Activated T-cell treated with anti-CD3 and anti-CD28 coated beads, Interleukin-2, amount 50 U/mL, for 72 hours (primary cell): ENCODE measurements around the gene ZCCHC18. TPM values are rescaled to one million over a fixed set of nuclear protein-coding genes. Genes with fewer than 3 reads are reported as not detected.
A peak's percentile ranks its signal among the peaks of the same experiment; 100 is the strongest.
"Not testable (repeated sequence)": the region's sequence is repeated elsewhere in the genome, so short reads cannot be mapped to it uniquely, and the experiment has no call there.

Experiments used
- ATAC-seq, 2 donors: fragments of 150-1000 bp; cut with Tn5 transposase; replicated peaks in 1 of 2; 2 replicates each; pipeline ENCODE4 v1.10.0; 2021; ENCODE audit warnings: moderate library complexity in 2 of 2, mild to moderate bottlenecking in 1 of 2
- DNase-seq, 2 donors: peaks; one replicate each; pipeline ENCODE4 v3.0.0; 2021 to 2022; ENCODE audit warnings: mixed read lengths in 1 of 2
- H3K27ac Mint-ChIP-seq: one replicate; pipeline ENCODE4 v1.8.0; 2022; ENCODE audit warnings: mild to moderate bottlenecking, moderate library complexity, mixed read lengths
- H3K27me3 Mint-ChIP-seq: one replicate; pipeline ENCODE4 v1.8.0; 2022; ENCODE audit warnings: low read depth, mixed read lengths
- H3K36me3 Mint-ChIP-seq, 2 donors: one replicate each; pipeline ENCODE4 v1.8.0; 2022; ENCODE audit warnings: mixed read lengths in 2 of 2, mild to moderate bottlenecking in 1 of 2; ENCODE audit not compliant: insufficient read depth in 2 of 2
- H3K4me1 Mint-ChIP-seq: one replicate; pipeline ENCODE4 v1.8.0; 2022; ENCODE audit warnings: low read depth, mixed read lengths
- H3K4me3 Mint-ChIP-seq, 2 donors: one replicate each; pipeline ENCODE4 v1.8.0; 2022; ENCODE audit warnings: mild to moderate bottlenecking in 2 of 2, mixed read lengths in 2 of 2, moderate library complexity in 2 of 2
- H3K9me3 Mint-ChIP-seq, 2 donors: one replicate each; pipeline ENCODE4 v1.8.0; 2022; ENCODE audit warnings: mixed read lengths in 2 of 2
- total RNA-seq, 2 donors: library from RNA; stranded (reverse); gene quantifications; one replicate each; pipeline ENCODE4 v1.2.3, GENCODE V29; 2022

Gene ZCCHC18
- 1 to 10 TPM; 1.4 to 3.0 TPM for total RNA-seq

- no peaks in the 10 kb centered on the region for H3K9me3 Mint-ChIP-seq
- peak within 1 kb of the TSS; percentile 89 to 95 for H3K4me3 Mint-ChIP-seq
- H3K27ac Mint-ChIP-seq = no peak within 1 kb of the TSS
- ATAC-seq (peak; percentile 58 to 65), DNase-seq (peak; percentile 46 to 48)
- peaks cover 41% of the 10 kb centered on the region for H3K27me3 Mint-ChIP-seq
- peaks cover 29% of the 10 kb centered on the region for H3K4me1 Mint-ChIP-seq
- no peaks in the 10 kb centered on the region for H3K36me3 Mint-ChIP-seq
These were observed at the start of gene ZCCHC18 for GRCh38 chrX:104112326-104112951. Gene ZCCHC18 (plus strand): TSS chrX:104112523. CDS start chrX:104114112, 1,589 bp downstream.

GRCh38 chrX:104062636-104063035, 49.7 kb upstream of the ZCCHC18 start:
- DNase-seq, H3K27me3 Mint-ChIP-seq, H3K36me3 Mint-ChIP-seq, H3K4me3 Mint-ChIP-seq, ATAC-seq, H3K4me1 Mint-ChIP-seq, H3K27ac Mint-ChIP-seq, H3K9me3 Mint-ChIP-seq: not testable (repeated sequence)

- not testable (repeated sequence) for H3K27ac Mint-ChIP-seq, H3K36me3 Mint-ChIP-seq, H3K4me1 Mint-ChIP-seq, H3K27me3 Mint-ChIP-seq, H3K9me3 Mint-ChIP-seq, DNase-seq, H3K4me3 Mint-ChIP-seq
- ATAC-seq = peak; percentile 99
These were observed 36.4 kb upstream of the ZCCHC18 start, which contains the start of gene TMSB15C for GRCh38 chrX:104075778-104076445. Gene TMSB15C (minus strand): TSS chrX:104076236.

GRCh38 chrX:104077854-104078253, 34.5 kb upstream of the ZCCHC18 start:
- not testable (repeated sequence) for H3K27me3 Mint-ChIP-seq, H3K27ac Mint-ChIP-seq, H3K4me1 Mint-ChIP-seq, DNase-seq, ATAC-seq, H3K36me3 Mint-ChIP-seq, H3K9me3 Mint-ChIP-seq, H3K4me3 Mint-ChIP-seq

GRCh38 chrX:104084063-104084462, 28.3 kb upstream of the ZCCHC18 start:
- Mint-ChIP-seq H3K36me3 (no peaks in the 10 kb centered on the region), H3K9me3 (no peaks in the 10 kb centered on the region), H3K4me1 (no peaks in the 10 kb centered on the region), H3K4me3 (no peak overlapping the region), H3K27ac (no peak overlapping the region), H3K27me3 (peaks cover 14% of the 10 kb centered on the region)
- DNase-seq (no peak), ATAC-seq (no peak)

GRCh38 chrX:104084534-104085277, 27.6 kb upstream of the ZCCHC18 start:
- Mint-ChIP-seq H3K36me3 (no peaks in the 10 kb centered on the region), H3K9me3 (no peaks in the 10 kb centered on the region), H3K4me3 (no peak overlapping the region), H3K4me1 (no peaks in the 10 kb centered on the region), H3K27me3 (peaks cover 14% of the 10 kb centered on the region), H3K27ac (no peak overlapping the region)
- no peak for DNase-seq
- ATAC-seq = no peak

GRCh38 chrX:104085477-104085876, 26.8 kb upstream of the ZCCHC18 start:
- DNase-seq = no peak
- H3K36me3 Mint-ChIP-seq = no peaks in the 10 kb centered on the region
- H3K4me3 Mint-ChIP-seq = no peak overlapping the region
- no peak for ATAC-seq
- H3K9me3 Mint-ChIP-seq = no peaks in the 10 kb centered on the region
- H3K4me1 Mint-ChIP-seq = no peaks in the 10 kb centered on the region
- no peak overlapping the region for H3K27ac Mint-ChIP-seq
- H3K27me3 Mint-ChIP-seq = peaks cover 14% of the 10 kb centered on the region

GRCh38 chrX:104085919-104086318, 26.4 kb upstream of the ZCCHC18 start:
- ATAC-seq (no peak), DNase-seq (no peak)
- H3K36me3 Mint-ChIP-seq = no peaks in the 10 kb centered on the region
- H3K27me3 Mint-ChIP-seq = peaks cover 14% of the 10 kb centered on the region
- H3K9me3 Mint-ChIP-seq = no peaks in the 10 kb centered on the region
- no peak overlapping the region for H3K27ac Mint-ChIP-seq
- no peak overlapping the region for H3K4me3 Mint-ChIP-seq
- no peaks in the 10 kb centered on the region for H3K4me1 Mint-ChIP-seq

- Mint-ChIP-seq H3K27ac (no peak overlapping the region), H3K4me3 (peak overlapping the region in 1 of 2 donors; percentile 49)
- peak in 1 of 2 donors; percentile 52 for ATAC-seq
These were observed 14.0 kb upstream of the ZCCHC18 start for GRCh38 chrX:104098151-104098808.

GRCh38 chrX:104098919-104099318, 13.4 kb upstream of the ZCCHC18 start:
- Mint-ChIP-seq H3K9me3 (no peaks in the 10 kb centered on the region), H3K4me1 (no peaks in the 10 kb centered on the region), H3K27ac (no peak overlapping the region), H3K4me3 (no peak overlapping the region), H3K36me3 (no peaks in the 10 kb centered on the region), H3K27me3 (peaks cover 33% of the 10 kb centered on the region)
- no peak for DNase-seq
- ATAC-seq = no peak

More at GRCh38 chrX:104098151-104098808, 14.0 kb upstream of the ZCCHC18 start:
- no peaks in the 10 kb centered on the region for H3K36me3 Mint-ChIP-seq
- H3K9me3 Mint-ChIP-seq = no peaks in the 10 kb centered on the region
- DNase-seq = peak; percentile 33 to 40
- H3K27me3 Mint-ChIP-seq = peaks cover 39% of the 10 kb centered on the region
- no peaks in the 10 kb centered on the region for H3K4me1 Mint-ChIP-seq

GRCh38 chrX:104104676-104105075, 7.6 kb upstream of the ZCCHC18 start:
- H3K4me3 Mint-ChIP-seq = no peak overlapping the region
- ATAC-seq (no peak), DNase-seq (no peak)
- H3K36me3 Mint-ChIP-seq = no peaks in the 10 kb centered on the region
- H3K27me3 Mint-ChIP-seq = peaks cover 40% of the 10 kb centered on the region
- H3K27ac Mint-ChIP-seq = no peak overlapping the region
- no peaks in the 10 kb centered on the region for H3K9me3 Mint-ChIP-seq
- no peaks in the 10 kb centered on the region for H3K4me1 Mint-ChIP-seq

- no peaks in the 10 kb centered on the region for H3K9me3 Mint-ChIP-seq
- H3K36me3 Mint-ChIP-seq = no peaks in the 10 kb centered on the region
- ATAC-seq (no peak), DNase-seq (no peak)
- peaks cover 45% of the 10 kb centered on the region for H3K27me3 Mint-ChIP-seq
- H3K27ac Mint-ChIP-seq = no peak overlapping the region
- H3K4me3 Mint-ChIP-seq = no peak overlapping the region
- H3K4me1 Mint-ChIP-seq = no peaks in the 10 kb centered on the region
These were observed 6.7 kb upstream of the ZCCHC18 start for GRCh38 chrX:104105330-104106262.
